ENCODE data around the gene SLC43A1. TPM values are rescaled to one million over a fixed set of nuclear protein-coding genes. Genes with fewer than 3 reads are reported as not detected.

Gene SLC43A1
- total RNA-seq = 7.5 and 13.0 TPM in 2 replicates

GRCh38 chr11:57515332-57516060 lies at the start of gene SLC43A1:
TSS of gene SLC43A1 (minus strand) at chr11:57515702. CDS start at chr11:57514111, 1,591 bp downstream.

GRCh38 chr11:57536947-57537619 lies 21.6 kb upstream of the SLC43A1 start, which contains the start of gene SMTNL1:
TSS of gene SMTNL1 (plus strand) at chr11:57537595. CDS start at chr11:57542643, 5,048 bp downstream.

GRCh38 chr11:57530596-57531507 lies 15.3 kb upstream of the SLC43A1 start, which contains the start of gene TIMM10:
TSS of gene TIMM10 (minus strand) at chr11:57530754. CDS start at chr11:57530189, 565 bp downstream.

GRCh38 chr11:57460022-57460757 lies 55.3 kb downstream of the SLC43A1 start, which contains the start of gene RTN4RL2:
TSS of gene RTN4RL2 (plus strand) at chr11:57460528. CDS start at chr11:57460866, 338 bp downstream.

Other genes with a start within 250 kb of the SLC43A1 start
- gene TNKS1BP1, start 190.8 kb downstream of the SLC43A1 start, total RNA-seq = 72.4 and 85.3 TPM in 2 replicates
- 37.2 and 120 TPM in 2 replicates for gene SSRP1, start 179.8 kb downstream of the SLC43A1 start, total RNA-seq
- gene P2RX3, start 177.3 kb downstream of the SLC43A1 start, total RNA-seq = not detected in 2 replicates
- not detected in 2 replicates for gene PRG3, start 134.6 kb downstream of the SLC43A1 start, total RNA-seq
- under 0.01 and 2.3 TPM in 2 replicates for gene PRG2, start 125.1 kb downstream of the SLC43A1 start, total RNA-seq
- 41.4 and 114 TPM in 2 replicates for gene SLC43A3, start 88.6 kb downstream of the SLC43A1 start, total RNA-seq
- gene RTN4RL2, start 55.2 kb downstream of the SLC43A1 start, total RNA-seq = not detected in 2 replicates
- gene TIMM10, start 15.1 kb upstream of the SLC43A1 start, total RNA-seq = 43.1 and 59.2 TPM in 2 replicates
- not detected in 2 replicates for gene SMTNL1, start 21.9 kb upstream of the SLC43A1 start, total RNA-seq
- gene UBE2L6, start 52.0 kb upstream of the SLC43A1 start, total RNA-seq = 32.0 and 40.9 TPM in 2 replicates
- gene SERPING1, start 82.0 kb upstream of the SLC43A1 start, total RNA-seq = 1.7 and 21.4 TPM in 2 replicates
- gene YPEL4, start 134.2 kb upstream of the SLC43A1 start, total RNA-seq = 2.8 TPM in 1 of 2 replicates, not detected in the other
- 14.4 and 23.6 TPM in 2 replicates for gene CLP1, start 142.1 kb upstream of the SLC43A1 start, total RNA-seq
- gene ZDHHC5, start 152.4 kb upstream of the SLC43A1 start, total RNA-seq = 29.9 and 50.4 TPM in 2 replicates
- gene MED19, start 196.5 kb upstream of the SLC43A1 start, total RNA-seq = 11.0 and 13.6 TPM in 2 replicates
- 70.2 and 76.1 TPM in 2 replicates for gene TMX2, start 196.9 kb upstream of the SLC43A1 start, total RNA-seq
- 77.0 and 77.5 TPM in 2 replicates for gene SELENOH, start 225.8 kb upstream of the SLC43A1 start, total RNA-seq
- not detected in 2 replicates for gene BTBD18, start 236.1 kb upstream of the SLC43A1 start, total RNA-seq
- 96.1 and 104 TPM in 2 replicates for gene CTNND1, start 246.1 kb upstream of the SLC43A1 start, total RNA-seq